SJSA1 (cell line): Measurements from ENCODE around the gene CCR9. TPM values are rescaled to one million over a fixed set of nuclear protein-coding genes. Genes with fewer than 3 reads are reported as not detected.

Experiments
- DNase-seq, 2 experiments: peaks; one replicate each; pipeline ENCODE4 v3.0.0-alpha.2; 2015 to 2020; ENCODE audit warnings: low spot score in 2 of 2, low read depth in 1 of 2
- H3K27ac ChIP-seq: fragments of 250-450 bp; sonication (Bioruptor Pico); 2 replicates; pipeline ENCODE4 v1.5.1; 2020; ENCODE audit warnings: mild to moderate bottlenecking, moderate library complexity
- H3K27me3 ChIP-seq: fragments of 250-450 bp; sonication (Bioruptor Pico); replicated peaks from 2 replicates; pipeline ENCODE4 v1.5.1; 2020; ENCODE audit warnings: mild to moderate bottlenecking, moderate library complexity
- H3K36me3 ChIP-seq: fragments of 250-450 bp; sonication (Bioruptor Pico); 2 replicates; pipeline ENCODE4 v1.5.1; 2020; ENCODE audit warnings: mild to moderate bottlenecking
- H3K4me1 ChIP-seq: fragments of 250-450 bp; sonication (Bioruptor Pico); replicated peaks from 2 replicates; pipeline ENCODE4 v1.6.1; 2021; ENCODE audit warnings: mild to moderate bottlenecking
- H3K4me3 ChIP-seq: fragments of 250-450 bp; sonication (Bioruptor Pico); 2 replicates; pipeline ENCODE4 v1.5.1; 2020; ENCODE audit warnings: mild to moderate bottlenecking
- H3K9me3 ChIP-seq: fragments of 250-450 bp; sonication (Bioruptor Pico); replicated peaks from 2 replicates; pipeline ENCODE4 v1.5.1; 2020; ENCODE audit warnings: mild to moderate bottlenecking
- total RNA-seq: library from RNA; depleted of rRNA; stranded (reverse); fragments of >200 nt; shearing (Covaris generic); gene quantifications from 2 replicates; pipeline ENCODE4 v1.2.3, GENCODE V29; 2014

CCR9 gene
- total RNA-seq, 1 experiment from 2014 or later = not detected

- DNase-seq = no peak
- H3K4me3 ChIP-seq = no peak overlapping the region
- no peaks in the 10 kb centered on the region for H3K4me1 ChIP-seq
- H3K27me3 ChIP-seq = no peaks in the 10 kb centered on the region
- no peak overlapping the region for H3K27ac ChIP-seq
- no peaks in the 10 kb centered on the region for H3K36me3 ChIP-seq
- H3K9me3 ChIP-seq = no peaks in the 10 kb centered on the region
Observed at GRCh38 chr3:45861043-45861719, 25.2 kb upstream of the CCR9 start.

- Histone ChIP-seq H3K4me3 (no peak overlapping the region), H3K27ac (no peak overlapping the region), H3K36me3 (no peaks in the 10 kb centered on the region), H3K27me3 (no peaks in the 10 kb centered on the region), H3K9me3 (no peaks in the 10 kb centered on the region), H3K4me1 (no peaks in the 10 kb centered on the region)
- no peak for DNase-seq
Observed at GRCh38 chr3:45864760-45865519, 21.4 kb upstream of the CCR9 start.

GRCh38 chr3:45865563-45865962, 20.8 kb upstream of the CCR9 start:
- Histone ChIP-seq H3K27ac (no peak overlapping the region), H3K27me3 (no peaks in the 10 kb centered on the region), H3K4me3 (no peak overlapping the region), H3K4me1 (no peaks in the 10 kb centered on the region), H3K9me3 (no peaks in the 10 kb centered on the region), H3K36me3 (no peaks in the 10 kb centered on the region)
- DNase-seq = no peak

- H3K9me3 ChIP-seq = no peaks in the 10 kb centered on the region
Observed at GRCh38 chr3:45868213-45868612, 18.1 kb upstream of the CCR9 start.

GRCh38 chr3:45868650-45869049, 17.7 kb upstream of the CCR9 start:
- Histone ChIP-seq H3K36me3 (no peaks in the 10 kb centered on the region), H3K27ac (no peak overlapping the region), H3K27me3 (no peaks in the 10 kb centered on the region), H3K9me3 (no peaks in the 10 kb centered on the region), H3K4me3 (no peak overlapping the region), H3K4me1 (no peaks in the 10 kb centered on the region)
- DNase-seq = no peak

More at GRCh38 chr3:45868213-45868612, 18.1 kb upstream of the CCR9 start:
- no peaks in the 10 kb centered on the region for H3K27me3 ChIP-seq
- H3K4me1 ChIP-seq = no peaks in the 10 kb centered on the region
- no peak for DNase-seq
- H3K27ac ChIP-seq = no peak overlapping the region
- H3K36me3 ChIP-seq = no peaks in the 10 kb centered on the region
- H3K4me3 ChIP-seq = no peak overlapping the region

GRCh38 chr3:45869638-45870037, 16.7 kb upstream of the CCR9 start:
- Histone ChIP-seq H3K27ac (no peak overlapping the region), H3K27me3 (no peaks in the 10 kb centered on the region), H3K4me3 (no peak overlapping the region), H3K9me3 (no peaks in the 10 kb centered on the region), H3K4me1 (no peaks in the 10 kb centered on the region), H3K36me3 (no peaks in the 10 kb centered on the region)
- DNase-seq = no peak

GRCh38 chr3:45870099-45870498, 16.2 kb upstream of the CCR9 start:
- no peaks in the 10 kb centered on the region for H3K36me3 ChIP-seq
- no peak overlapping the region for H3K4me3 ChIP-seq
- no peak overlapping the region for H3K27ac ChIP-seq
- no peaks in the 10 kb centered on the region for H3K9me3 ChIP-seq
- DNase-seq = no peak
- no peaks in the 10 kb centered on the region for H3K4me1 ChIP-seq
- H3K27me3 ChIP-seq = no peaks in the 10 kb centered on the region

- Histone ChIP-seq H3K27ac (no peak overlapping the region), H3K27me3 (no peaks in the 10 kb centered on the region), H3K9me3 (no peaks in the 10 kb centered on the region), H3K36me3 (no peaks in the 10 kb centered on the region), H3K4me3 (no peak overlapping the region), H3K4me1 (no peaks in the 10 kb centered on the region)
- no peak for DNase-seq
Observed at GRCh38 chr3:45871780-45872179, 14.6 kb upstream of the CCR9 start.

- no peak overlapping the region for H3K4me3 ChIP-seq
- no peak overlapping the region for H3K27ac ChIP-seq
- DNase-seq = no peak
- no peaks in the 10 kb centered on the region for H3K36me3 ChIP-seq
- no peaks in the 10 kb centered on the region for H3K27me3 ChIP-seq
- H3K4me1 ChIP-seq = no peaks in the 10 kb centered on the region
- no peaks in the 10 kb centered on the region for H3K9me3 ChIP-seq
Observed at GRCh38 chr3:45872569-45872968, 13.8 kb upstream of the CCR9 start.

GRCh38 chr3:45873036-45873435, 13.3 kb upstream of the CCR9 start:
- Histone ChIP-seq H3K36me3 (no peaks in the 10 kb centered on the region), H3K4me3 (no peak overlapping the region), H3K27me3 (no peaks in the 10 kb centered on the region), H3K9me3 (no peaks in the 10 kb centered on the region), H3K4me1 (no peaks in the 10 kb centered on the region), H3K27ac (no peak overlapping the region)
- DNase-seq = no peak

- Histone ChIP-seq H3K4me1 (no peaks in the 10 kb centered on the region), H3K27ac (no peak overlapping the region), H3K9me3 (no peaks in the 10 kb centered on the region), H3K27me3 (no peaks in the 10 kb centered on the region), H3K36me3 (no peaks in the 10 kb centered on the region), H3K4me3 (no peak overlapping the region)
- no peak for DNase-seq
Observed at GRCh38 chr3:45873638-45874037, 12.7 kb upstream of the CCR9 start.

GRCh38 chr3:45874677-45875346, 11.5 kb upstream of the CCR9 start:
- Histone ChIP-seq H3K9me3 (no peaks in the 10 kb centered on the region), H3K4me1 (no peaks in the 10 kb centered on the region), H3K4me3 (no peak overlapping the region), H3K27me3 (no peaks in the 10 kb centered on the region), H3K36me3 (no peaks in the 10 kb centered on the region), H3K27ac (no peak overlapping the region)
- no peak for DNase-seq

GRCh38 chr3:45878124-45878523, 8.2 kb upstream of the CCR9 start:
- Histone ChIP-seq H3K27ac (no peak overlapping the region), H3K4me1 (no peaks in the 10 kb centered on the region), H3K4me3 (no peak overlapping the region), H3K27me3 (no peaks in the 10 kb centered on the region), H3K36me3 (no peaks in the 10 kb centered on the region), H3K9me3 (no peaks in the 10 kb centered on the region)
- no peak for DNase-seq

- no peak for DNase-seq
- Histone ChIP-seq H3K9me3 (no peaks in the 10 kb centered on the region), H3K27me3 (no peaks in the 10 kb centered on the region), H3K36me3 (no peaks in the 10 kb centered on the region), H3K4me1 (no peaks in the 10 kb centered on the region), H3K4me3 (no peak overlapping the region), H3K27ac (no peak overlapping the region)
Observed at GRCh38 chr3:45880725-45881077, 5.6 kb upstream of the CCR9 start.
